Heart left ventricle (tissue), 16 donors: ENCODE results near the gene HADHB. TPM values are rescaled to one million over a fixed set of nuclear protein-coding genes. Genes with fewer than 3 reads are reported as not detected.

Source experiments
- ATAC-seq, 4 donors: fragments of 200-7000 bp; cut with Tn5 transposase; one replicate each; pipeline ENCODE4 v1.9.1; 2020 to 2022; ENCODE audit warnings: moderate library complexity in 4 of 4, mild to moderate bottlenecking in 3 of 4, moderate number of reproducible peaks in 1 of 4
- DNase-seq, 5 donors: peaks; one replicate each; pipeline ENCODE4 v3.0.0-alpha.2; 2020
- H3K27ac ChIP-seq, 12 donors: fragments of 200-600 bp; sonication (generic) in 4 of 12; one replicate each; pipeline versions ENCODE4 v1.5.0 to v1.8.0; 2016 to 2022; ENCODE audit warnings: mild to moderate bottlenecking in 2 of 12
- H3K27me3 ChIP-seq, 9 donors: fragments of 200-600 bp; sonication (generic) in 2 of 9; one replicate each; pipeline versions ENCODE4 v1.5.1 to v1.8.0; 2016 to 2022; ENCODE audit warnings: mild to moderate bottlenecking in 3 of 9
- H3K36me3 ChIP-seq, 9 donors: fragments of 200-600 bp; sonication (generic) in 2 of 9; one replicate each; pipeline versions ENCODE4 v1.5.0 to v1.8.0; 2018 to 2022; ENCODE audit warnings: mild to moderate bottlenecking in 2 of 9
- H3K4me1 ChIP-seq, 12 donors: fragments of 200-600 bp; sonication (generic) in 4 of 12; one replicate each; pipeline versions ENCODE4 v1.5.0 to v1.8.0; 2016 to 2022; ENCODE audit warnings: mild to moderate bottlenecking in 3 of 12
- H3K4me3 ChIP-seq, 12 donors: fragments of 200-600 bp; sonication (generic) in 4 of 12; one replicate each; pipeline versions ENCODE4 v1.5.0 to v1.8.0; 2017 to 2022; ENCODE audit warnings: mild to moderate bottlenecking in 9 of 12, moderate library complexity in 4 of 12
- H3K9me3 ChIP-seq, 12 donors: fragments of 200-600 bp; sonication (generic) in 4 of 12; one replicate each; pipeline versions ENCODE4 v1.5.0 to v1.8.0; 2016 to 2022; ENCODE audit warnings: mild to moderate bottlenecking in 1 of 12
- CTCF ChIP-seq, 12 donors: fragments of 200-600 bp; sonication (generic) in 4 of 12; IDR thresholded peaks; one replicate each; pipeline versions ENCODE4 v1.5.0 to v1.8.0; 2018 to 2022; ENCODE audit warnings: antibody characterized with exemption in 12 of 12, mild to moderate bottlenecking in 5 of 12
- POLR2A ChIP-seq, 2 donors: fragments of 450-650 bp; IDR thresholded peaks; one replicate each; pipeline ENCODE4 v1.6.1; 2017; ENCODE audit warnings: antibody characterized with exemption in 2 of 2, mild to moderate bottlenecking in 2 of 2, moderate library complexity in 2 of 2
- WGBS, 4 donors: extraction: QIAGEN DNeasy Blood & Tissue Kit in 2 of 4; methylation state at CpG; one replicate each; pipeline versions ENCODE4 v1.1.5 to v1.1.7; 2013 to 2018; 5-methylcytosine and 5-hydroxymethylcytosine counted together
- intact Hi-C, 10 donors: fragments of 100-400 bp; cut with DNase I; formaldehyde crosslinking; loops; one replicate each; pipeline versions ENCODE4 v1.11.1 to v1.14.2; 2022
- polyA plus RNA-seq, 2 donors: library from polyadenylated mRNA; stranded (reverse); fragments of 200-250 nt; gene quantifications; one replicate each; pipeline ENCODE4 v1.2.3, GENCODE V29; 2013
- total RNA-seq, 9 donors: library from RNA; depleted of rRNA in 2 of 9; stranded (reverse); fragments of >200 nt in 2 of 9; fragmentation: NEBNext Ultra II Directional in 3 of 9; extraction: Animal tissue kit (Norgen Biotek cat#: 25700) in 3 of 9; gene quantifications; one replicate each; pipeline versions ENCODE4 v1.1.0 to v1.2.4, GENCODE V29; 2016 to 2023
- donor health status: ischemic (EF 13 %, LVEDD 7.1; RV severe dilation, severe dysfunction).
- donor health status: healthy with polysubstance abuse.
- donor health status: DM: no; HTN: yes; CAD: no.
- donor health status: DM: no; HTN: no; CAD: no.
- donor health status: ischemic (EF 25% LVEDD 6.9; RV normal size, moderate dysfunction).
- donor health status: ischemic (EF 25% LVEDD 5.7; RV mildly dilated, moderate dysfunction).
- donor health status: healthy.
- donor health status: DM: yes; HTN: yes; CAD: no.
- donor health status: ischemic (EF 35%, LVEDD 5.7; RV mildly dilated, moderate dysfunction).
- donor health status: nonischemic (EF 11% LVEDD 7.7; RV severe dilation, severe dysfunction).
- donor health status: DM: yes; HTN: yes; CAD: no.
- donor health status: PGD.
- donor health status: ischemic (EF 29% LVEDD 5.4; RV normal size, mild dysfunction).
- donor health status: nonischemic (EF 23%, LVEDD 6.1; RV moderate dilation, normal function).

HADHB gene
- total and polyA plus RNA-seq, 11 donors: 526 to 1,915 (median 797) TPM

- ATAC-seq (peak in 3 of 4 donors; percentile 10 to 38 (median 26)), DNase-seq (no peak)
- WGBS, 4 donors: 66 to 77% (median 75%) methylated on average over 9 of the region's 9 CpGs
- Histone ChIP-seq H3K27me3 (no peaks in the 10 kb centered on the region), H3K4me1 (peaks cover 0 to 9% (median 0%) of the 10 kb centered on the region in 12 donors), H3K9me3 (no peaks in the 10 kb centered on the region), H3K27ac (no peak overlapping the region), H3K36me3 (peaks cover 0 to 100% (median 99%) of the 10 kb centered on the region in 9 donors), H3K4me3 (no peak overlapping the region)
- intact Hi-C loops: loop anchor here in 1 of 10 donors (5.0 kb wide), 1 partner anchor 35 kb away; no protein-coding TSS in a partner anchor
- TF ChIP-seq CTCF (IDR thresholded peaks at IDR 0.05) (no peak), POLR2A (IDR thresholded peaks at IDR 0.05) (no peak)
Measured at GRCh38 chr2:26196683-26197418, 47.9 kb upstream of the HADHB start.

GRCh38 chr2:26197516-26197915 lies 47.2 kb upstream of the HADHB start:
- no peak overlapping the region for H3K4me3 ChIP-seq
- TF ChIP-seq POLR2A (IDR thresholded peaks at IDR 0.05) (no peak), CTCF (IDR thresholded peaks at IDR 0.05) (no peak)
- ATAC-seq: no peak
- H3K36me3 ChIP-seq: peaks cover 0 to 100% (median 99%) of the 10 kb centered on the region in 9 donors
- no peak for DNase-seq
- no peaks in the 10 kb centered on the region for H3K27me3 ChIP-seq
- H3K9me3 ChIP-seq: no peaks in the 10 kb centered on the region
- no peak overlapping the region for H3K27ac ChIP-seq
- WGBS, 4 donors: 96 to 97% (median 96%) methylated on average over 4 of the region's 4 CpGs
- intact Hi-C loops: loop anchor here in 1 of 10 donors (5.0 kb wide), 1 partner anchor 35 kb away; no protein-coding TSS in a partner anchor
- H3K4me1 ChIP-seq: peaks cover 0 to 9% (median 0%) of the 10 kb centered on the region in 12 donors

- no peak for TF ChIP-seq CTCF (IDR thresholded peaks at IDR 0.05)
- no peak for TF ChIP-seq POLR2A (IDR thresholded peaks at IDR 0.05)
- 32 to 41% (median 35%) methylated on average over 1 of the region's 1 CpG for WGBS, 4 donors
- DNase-seq: no peak
- Histone ChIP-seq H3K27ac (no peak overlapping the region), H3K27me3 (no peaks in the 10 kb centered on the region), H3K4me1 (no peaks in the 10 kb centered on the region), H3K9me3 (no peaks in the 10 kb centered on the region), H3K4me3 (no peak overlapping the region), H3K36me3 (peaks cover 0 to 100% (median 96%) of the 10 kb centered on the region in 9 donors)
- intact Hi-C loops: no loop called here
- ATAC-seq: no peak
Measured at GRCh38 chr2:26202981-26203490, 41.7 kb upstream of the HADHB start.

GRCh38 chr2:26203906-26204305 lies 40.8 kb upstream of the HADHB start:
- ATAC-seq (no peak), DNase-seq (no peak)
- Histone ChIP-seq H3K4me1 (no peaks in the 10 kb centered on the region), H3K36me3 (peaks cover 0 to 100% (median 96%) of the 10 kb centered on the region in 9 donors), H3K4me3 (no peak overlapping the region), H3K27me3 (no peaks in the 10 kb centered on the region), H3K27ac (no peak overlapping the region), H3K9me3 (no peaks in the 10 kb centered on the region)
- intact Hi-C loops: no loop called here
- 88 to 92% (median 90%) methylated on average over 7 of the region's 7 CpGs for WGBS, 4 donors
- no peak for TF ChIP-seq CTCF (IDR thresholded peaks at IDR 0.05)
- TF ChIP-seq POLR2A (IDR thresholded peaks at IDR 0.05): no peak
